OCI-LY7 (cell line): Measurements from ENCODE around the gene SRC.

Experiments used
- EZH2phosphoT487 ChIP-seq: fragments of 200-600 bp; sonication (generic); IDR thresholded peaks from 2 replicates; pipeline ENCODE4 v1.6.1; 2018; ENCODE audit warnings: low read depth, borderline replicate concordance, mild to moderate bottlenecking, mixed run types, antibody characterized with exemption, low read length, moderate library complexity, mixed read lengths
- TF ChIP-seq, protein P1 (sequence below): fragments of 200-600 bp; sonication (generic); conservative IDR thresholded peaks from 2 replicates; pipeline ENCODE4 v1.5.1; 2014; ENCODE audit warnings: mild to moderate bottlenecking, antibody characterized with exemption, low read length, moderate library complexity, mixed read lengths

GRCh38 chr20:37366743-37367142 is 20.8 kb downstream of the SRC start:
- TF ChIP-seq, protein P1, sequence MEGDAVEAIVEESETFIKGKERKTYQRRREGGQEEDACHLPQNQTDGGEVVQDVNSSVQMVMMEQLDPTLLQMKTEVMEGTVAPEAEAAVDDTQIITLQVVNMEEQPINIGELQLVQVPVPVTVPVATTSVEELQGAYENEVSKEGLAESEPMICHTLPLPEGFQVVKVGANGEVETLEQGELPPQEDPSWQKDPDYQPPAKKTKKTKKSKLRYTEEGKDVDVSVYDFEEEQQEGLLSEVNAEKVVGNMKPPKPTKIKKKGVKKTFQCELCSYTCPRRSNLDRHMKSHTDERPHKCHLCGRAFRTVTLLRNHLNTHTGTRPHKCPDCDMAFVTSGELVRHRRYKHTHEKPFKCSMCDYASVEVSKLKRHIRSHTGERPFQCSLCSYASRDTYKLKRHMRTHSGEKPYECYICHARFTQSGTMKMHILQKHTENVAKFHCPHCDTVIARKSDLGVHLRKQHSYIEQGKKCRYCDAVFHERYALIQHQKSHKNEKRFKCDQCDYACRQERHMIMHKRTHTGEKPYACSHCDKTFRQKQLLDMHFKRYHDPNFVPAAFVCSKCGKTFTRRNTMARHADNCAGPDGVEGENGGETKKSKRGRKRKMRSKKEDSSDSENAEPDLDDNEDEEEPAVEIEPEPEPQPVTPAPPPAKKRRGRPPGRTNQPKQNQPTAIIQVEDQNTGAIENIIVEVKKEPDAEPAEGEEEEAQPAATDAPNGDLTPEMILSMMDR, result no peak
- TF ChIP-seq EZH2phosphoT487, result no peak
